Muscle layer of colon (tissue), 2 donors: ENCODE results near the gene FAM117B.
A peak's percentile ranks its signal among the peaks of the same experiment; 100 is the strongest.
"Not testable (repeated sequence)": the region's sequence is repeated elsewhere in the genome, so short reads cannot be mapped to it uniquely, and the experiment has no call there.

Experiments used
- H3K27ac ChIP-seq: one replicate; pipeline ENCODE4 v1.7.0; 2013; ENCODE audit warnings: low read depth, mild to moderate bottlenecking, low read length, moderate library complexity
- H3K27me3 ChIP-seq, 2 donors: one replicate each; pipeline ENCODE4 v1.7.0; 2013; ENCODE audit warnings: low read length in 2 of 2, mild to moderate bottlenecking in 2 of 2; ENCODE audit not compliant: insufficient read depth in 2 of 2, control insufficient read depth in 1 of 2
- H3K36me3 ChIP-seq: one replicate; pipeline ENCODE4 v1.7.0; 2013; ENCODE audit warnings: mild to moderate bottlenecking, low read length; ENCODE audit not compliant: insufficient read depth
- H3K4me1 ChIP-seq: one replicate; pipeline ENCODE4 v1.7.0; 2013; ENCODE audit warnings: mild to moderate bottlenecking, low read length; ENCODE audit not compliant: insufficient read depth
- H3K4me3 ChIP-seq, 2 donors: one replicate each; pipeline ENCODE4 v1.7.0; 2013; ENCODE audit warnings: low read length in 2 of 2, low read depth in 1 of 2, mild to moderate bottlenecking in 1 of 2, moderate library complexity in 1 of 2
- H3K9ac ChIP-seq: one replicate; pipeline ENCODE4 v1.7.0; 2013; ENCODE audit warnings: low read length
- H3K9me3 ChIP-seq: one replicate; pipeline ENCODE4 v1.7.0; 2013; ENCODE audit warnings: mild to moderate bottlenecking, low read length
- donor health status: abdominal sarcoma.
- donor health status: Adenocarcinoma of cecum.

Gene FAM117B

GRCh38 chr2:202786842-202787241 is 152.1 kb downstream of the FAM117B start:
- H3K4me3 ChIP-seq = no peak overlapping the region
- H3K9ac ChIP-seq = no peak overlapping the region
- H3K27me3 ChIP-seq = no peaks in the 10 kb centered on the region
- H3K4me1 ChIP-seq = no peaks in the 10 kb centered on the region
- no peaks in the 10 kb centered on the region for H3K9me3 ChIP-seq
- peaks cover 11% of the 10 kb centered on the region for H3K36me3 ChIP-seq
- no peak overlapping the region for H3K27ac ChIP-seq

GRCh38 chr2:202790676-202791075 is 155.9 kb downstream of the FAM117B start:
- H3K27ac ChIP-seq = no peak overlapping the region
- H3K4me1 ChIP-seq = no peaks in the 10 kb centered on the region
- H3K27me3 ChIP-seq = no peaks in the 10 kb centered on the region
- no peaks in the 10 kb centered on the region for H3K9me3 ChIP-seq
- peaks cover 11% of the 10 kb centered on the region for H3K36me3 ChIP-seq
- H3K4me3 ChIP-seq = no peak overlapping the region
- H3K9ac ChIP-seq = no peak overlapping the region

GRCh38 chr2:202797944-202798343 is 163.2 kb downstream of the FAM117B start:
- Histone ChIP-seq H3K4me3 (no peak overlapping the region), H3K9ac (no peak overlapping the region), H3K9me3 (no peaks in the 10 kb centered on the region), H3K36me3 (no peaks in the 10 kb centered on the region), H3K27me3 (no peaks in the 10 kb centered on the region), H3K4me1 (no peaks in the 10 kb centered on the region), H3K27ac (no peak overlapping the region)

- H3K9ac ChIP-seq, H3K4me3 ChIP-seq, H3K9me3 ChIP-seq, H3K36me3 ChIP-seq, H3K27me3 ChIP-seq, H3K27ac ChIP-seq: not testable (repeated sequence)
- peaks cover 13% of the 10 kb centered on the region for H3K4me1 ChIP-seq
Observed at GRCh38 chr2:202805911-202806310, 171.1 kb downstream of the FAM117B start.

- H3K27me3 ChIP-seq, H3K4me3 ChIP-seq, H3K36me3 ChIP-seq, H3K9me3 ChIP-seq, H3K9ac ChIP-seq: not testable (repeated sequence)
- Histone ChIP-seq H3K27ac (peak overlapping the region; percentile 14), H3K4me1 (peaks cover 13% of the 10 kb centered on the region)
Observed at GRCh38 chr2:202807431-202808138, 172.8 kb downstream of the FAM117B start.

- Histone ChIP-seq H3K27ac (no peak overlapping the region), H3K4me1 (peaks cover 13% of the 10 kb centered on the region), H3K36me3 (no peaks in the 10 kb centered on the region), H3K9ac (no peak overlapping the region), H3K9me3 (no peaks in the 10 kb centered on the region), H3K27me3 (no peaks in the 10 kb centered on the region), H3K4me3 (no peak overlapping the region)
Observed at GRCh38 chr2:202808754-202809153, 174.0 kb downstream of the FAM117B start.

GRCh38 chr2:202813387-202813786 is 178.6 kb downstream of the FAM117B start:
- Histone ChIP-seq H3K9ac (no peak overlapping the region), H3K4me3 (no peak overlapping the region), H3K27me3 (no peaks in the 10 kb centered on the region), H3K36me3 (no peaks in the 10 kb centered on the region), H3K4me1 (peaks cover 8% of the 10 kb centered on the region), H3K9me3 (no peaks in the 10 kb centered on the region), H3K27ac (no peak overlapping the region)

GRCh38 chr2:202814226-202814625 is 179.5 kb downstream of the FAM117B start:
- Histone ChIP-seq H3K4me3 (no peak overlapping the region), H3K36me3 (no peaks in the 10 kb centered on the region), H3K4me1 (peaks cover 8% of the 10 kb centered on the region), H3K27ac (no peak overlapping the region), H3K9me3 (no peaks in the 10 kb centered on the region), H3K9ac (no peak overlapping the region), H3K27me3 (no peaks in the 10 kb centered on the region)

- Histone ChIP-seq H3K9ac (no peak overlapping the region), H3K27ac (no peak overlapping the region), H3K27me3 (no peaks in the 10 kb centered on the region), H3K4me3 (no peak overlapping the region), H3K9me3 (no peaks in the 10 kb centered on the region), H3K36me3 (no peaks in the 10 kb centered on the region), H3K4me1 (peaks cover 8% of the 10 kb centered on the region)
Observed at GRCh38 chr2:202815548-202816360, 181.0 kb downstream of the FAM117B start.

- Histone ChIP-seq H3K9me3 (no peaks in the 10 kb centered on the region), H3K4me1 (peaks cover 8% of the 10 kb centered on the region), H3K36me3 (no peaks in the 10 kb centered on the region), H3K4me3 (no peak overlapping the region), H3K9ac (no peak overlapping the region), H3K27ac (no peak overlapping the region), H3K27me3 (no peaks in the 10 kb centered on the region)
Observed at GRCh38 chr2:202817771-202818170, 183.0 kb downstream of the FAM117B start.

- no peaks in the 10 kb centered on the region for H3K36me3 ChIP-seq
- no peaks in the 10 kb centered on the region for H3K9me3 ChIP-seq
Observed at GRCh38 chr2:202818321-202818720, 183.6 kb downstream of the FAM117B start.

More at GRCh38 chr2:202818321-202818720, 183.6 kb downstream of the FAM117B start:
- Histone ChIP-seq H3K9ac (no peak overlapping the region), H3K4me1 (peaks cover 8% of the 10 kb centered on the region), H3K4me3 (no peak overlapping the region), H3K27ac (no peak overlapping the region), H3K27me3 (no peaks in the 10 kb centered on the region)
